OCI-LY7 (cell line): ENCODE results near the gene KCNIP3.

Experiments
- CTCF ChIP-seq: fragments of 200-600 bp; sonication (generic); conservative IDR thresholded peaks from 2 replicates; pipeline ENCODE4 v1.5.1; 2014; ENCODE audit warnings: mild to moderate bottlenecking, antibody characterized with exemption, low read length, moderate library complexity, mixed read lengths
- EZH2phosphoT487 ChIP-seq: fragments of 200-600 bp; sonication (generic); IDR thresholded peaks from 2 replicates; pipeline ENCODE4 v1.6.1; 2018; ENCODE audit warnings: low read depth, borderline replicate concordance, mild to moderate bottlenecking, mixed run types, antibody characterized with exemption, low read length, moderate library complexity, mixed read lengths

GRCh38 chr2:95390272-95390880, 93.2 kb downstream of the KCNIP3 start:
- no peak for TF ChIP-seq CTCF
- no peak for TF ChIP-seq EZH2phosphoT487
